ENCODE measurements around the gene VARS2. TPM values are rescaled to one million over a fixed set of nuclear protein-coding genes. Genes with fewer than 3 reads are reported as not detected.

VARS2 gene
- total and polyA plus RNA-seq, 9 of the 15 experiments (the other 6 are each of a cell fraction or from before 2014, with no cell fraction given) = 1.6 to 53.6 (median 29.9) TPM

DNA sequence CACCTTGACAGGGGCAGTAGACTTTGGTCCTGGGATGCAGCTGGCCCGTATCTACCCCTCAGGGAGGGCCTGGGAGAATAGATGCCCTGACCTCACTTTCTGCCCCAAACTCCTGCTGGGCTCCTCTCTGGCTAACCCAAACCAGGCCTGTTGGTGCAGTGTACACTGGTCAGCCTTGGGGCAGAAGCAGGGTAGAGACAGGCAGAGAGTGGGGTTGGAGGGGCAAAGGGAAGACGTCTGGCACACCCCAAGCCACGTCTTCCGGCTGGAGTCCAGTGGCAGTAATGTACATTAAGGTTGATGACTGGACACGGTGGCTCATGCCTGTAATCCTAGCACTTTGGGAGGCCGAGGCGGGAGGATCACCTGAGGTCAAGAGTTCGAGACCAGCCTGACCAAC lies 20.4 kb upstream of the VARS2 start (continued):
- TF ChIP-seq USF2 (CRISPR knock-in tag; IDR thresholded peaks at IDR 0.05) = no peak
- TF ChIP-seq KDM4B (IDR thresholded peaks at IDR 0.05; ENCODE audit: borderline replicate concordance in 2 of 2, low read depth in 1 of 2) = no peak

DNA sequence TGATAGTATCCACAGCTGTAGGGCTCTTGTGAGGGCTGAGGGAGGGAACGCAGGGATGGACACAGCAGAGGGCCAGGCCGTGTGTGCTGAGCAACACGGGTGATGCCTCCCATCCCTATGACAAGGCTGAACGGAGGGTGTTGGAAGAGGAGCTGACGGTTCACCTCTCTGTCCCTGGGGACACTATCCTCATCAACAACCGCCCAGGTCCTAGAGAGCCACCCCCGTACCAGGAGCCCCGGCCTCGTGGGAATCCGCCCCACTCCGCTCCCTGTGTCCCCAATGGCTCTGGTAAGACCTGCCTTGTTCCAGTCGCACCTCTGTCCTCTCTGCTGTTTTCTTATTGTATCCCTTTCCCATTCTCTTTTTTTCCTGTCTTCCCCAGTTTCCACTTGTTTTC lies 19.7 kb upstream of the VARS2 start:
- Histone ChIP-seq H4K20me1 (replicated peaks; ENCODE audit: control insufficient read depth, insufficient read depth, low read length) (no peaks in the 10 kb centered on the region; the same call in 1 of the 2 replicates), H3K79me2 (ENCODE audit: control insufficient read depth, insufficient read depth, low read length) (no peaks in the 10 kb centered on the region), H3K36me3 (ENCODE audit: control insufficient read depth, insufficient read depth, low read length) (peaks cover 87% of the 10 kb centered on the region), H3K9me1 (ENCODE audit: control insufficient read depth, insufficient read depth, low read length) (no peaks in the 10 kb centered on the region), H3K4me2 (ENCODE audit: insufficient read depth, low read length) (no peak overlapping the region), H3K9ac (ENCODE audit: insufficient read depth in 1 of 2, low read depth in 2 of 2, low read length in 2 of 2) (peak overlapping the region in 1 of 2 experiments; percentile 24; a peak in 1 of 4 replicates), H3K9me3 (replicated peaks; ENCODE audit: control insufficient read depth, insufficient read depth, low read depth, low read length) (no peaks in the 10 kb centered on the region), H3K27ac (ENCODE audit: extremely low read depth, low read depth, low read length) (no peak overlapping the region), H2AFZ (ENCODE audit: low read depth, low read length) (no peak overlapping the region), H3K4me1 (replicated peaks in 1 of 2; ENCODE audit: control insufficient read depth in 2 of 2, insufficient read depth in 2 of 2, low read length in 2 of 2) (peaks cover 0 to 17% of the 10 kb centered on the region in 2 experiments; a peak in 1 of 5 replicates), H3K27me3 (ENCODE audit: control insufficient read depth in 2 of 2, insufficient read depth in 2 of 2, low read length in 2 of 2) (no peaks in the 10 kb centered on the region), H3K4me3 (no peak overlapping the region)
- POLR2A ChIA-PET = interaction anchor here (1.0 kb wide), 1 partner anchor 9 kb away, joined by 3 read pairs; no protein-coding TSS in a partner anchor
- 66% methylated on average over 10 of the region's 12 CpGs for WGBS (ENCODE audit: insufficient coverage, low coverage, missing lambda C conversion rate)
- DNase-seq (ENCODE audit: extremely low read depth in 1 of 4, low spot score in 3 of 4) (no peak), FAIRE-seq (no peak), ATAC-seq (no peak)
- in situ Hi-C loops (cut with MboI) = no loop called here
- BruUV-seq (replicated peaks) = no TSS peak
- TF ChIP-seq TAL1 (IDR thresholded peaks at IDR 0.05) (no peak), CBX8 (IDR thresholded peaks at IDR 0.05; ENCODE audit: borderline replicate concordance, extremely low read depth, low read depth, low read length, poor library complexity, severe bottlenecking) (no peak), SP1 (CRISPR knock-in tag; IDR thresholded peaks at IDR 0.05) (no peak), TRIM24 (IDR thresholded peaks at IDR 0.05) (no peak), ZNF124 (CRISPR knock-in tag; IDR thresholded peaks at IDR 0.05) (no peak), LEF1 (IDR thresholded peaks at IDR 0.05) (no peak), HMG20A (CRISPR knock-in tag; conservative IDR thresholded peaks at IDR 0.05) (no peak)
- intact Hi-C loops (cut with micrococcal nuclease) = no loop called here
- CTCF ChIA-PET (ENCODE audit: low intra/inter-chr PET ratio) = no interaction called here

All from K562 (cell line).